Neutrophil (primary cell): ENCODE results near the gene AZU1.

Source experiments
- H3K27ac ChIP-seq: fragments of 200-600 bp; sonication (generic); 2 replicates; pipeline ENCODE4 v1.5.1; 2016; ENCODE audit warnings: mild to moderate bottlenecking, moderate library complexity
- H3K27me3 ChIP-seq: fragments of 200-600 bp; sonication (generic); 2 replicates; pipeline ENCODE4 v1.6.0; 2016; ENCODE audit warnings: mild to moderate bottlenecking
- H3K36me3 ChIP-seq: fragments of 200-600 bp; sonication (generic); 2 replicates; pipeline ENCODE4 v1.5.1; 2017
- H3K4me1 ChIP-seq, 2 experiments: fragments of 200-600 bp in 1 of 2; sonication (generic) in 1 of 2; 1 replicate in 1 of 2; 2 replicates in 1 of 2; pipeline versions ENCODE4 v1.5.1 to v1.6.1; 2013 to 2016; ENCODE audit warnings: low read depth in 1 of 2, low read length in 1 of 2, mild to moderate bottlenecking in 1 of 2, moderate library complexity in 1 of 2; ENCODE audit not compliant: control insufficient read depth in 1 of 2, insufficient read depth in 1 of 2
- H3K4me3 ChIP-seq, 2 experiments: fragments of 200-600 bp in 1 of 2; sonication (generic) in 1 of 2; 1 replicate in 1 of 2; 2 replicates in 1 of 2; pipeline ENCODE4 v1.5.1; 2013 to 2016; ENCODE audit warnings: low read depth in 1 of 2, low read length in 1 of 2, mild to moderate bottlenecking in 1 of 2, moderate library complexity in 1 of 2
- H3K9me3 ChIP-seq: fragments of 200-600 bp; sonication (generic); 2 replicates; pipeline ENCODE4 v1.5.1; 2016
- TF ChIP-seq, protein P1 (sequence below): fragments of 200-600 bp; sonication (generic); IDR thresholded peaks from 2 replicates; pipeline ENCODE4 v1.5.1; 2016; ENCODE audit warnings: antibody characterized with exemption

The AZU1 gene

DNA sequence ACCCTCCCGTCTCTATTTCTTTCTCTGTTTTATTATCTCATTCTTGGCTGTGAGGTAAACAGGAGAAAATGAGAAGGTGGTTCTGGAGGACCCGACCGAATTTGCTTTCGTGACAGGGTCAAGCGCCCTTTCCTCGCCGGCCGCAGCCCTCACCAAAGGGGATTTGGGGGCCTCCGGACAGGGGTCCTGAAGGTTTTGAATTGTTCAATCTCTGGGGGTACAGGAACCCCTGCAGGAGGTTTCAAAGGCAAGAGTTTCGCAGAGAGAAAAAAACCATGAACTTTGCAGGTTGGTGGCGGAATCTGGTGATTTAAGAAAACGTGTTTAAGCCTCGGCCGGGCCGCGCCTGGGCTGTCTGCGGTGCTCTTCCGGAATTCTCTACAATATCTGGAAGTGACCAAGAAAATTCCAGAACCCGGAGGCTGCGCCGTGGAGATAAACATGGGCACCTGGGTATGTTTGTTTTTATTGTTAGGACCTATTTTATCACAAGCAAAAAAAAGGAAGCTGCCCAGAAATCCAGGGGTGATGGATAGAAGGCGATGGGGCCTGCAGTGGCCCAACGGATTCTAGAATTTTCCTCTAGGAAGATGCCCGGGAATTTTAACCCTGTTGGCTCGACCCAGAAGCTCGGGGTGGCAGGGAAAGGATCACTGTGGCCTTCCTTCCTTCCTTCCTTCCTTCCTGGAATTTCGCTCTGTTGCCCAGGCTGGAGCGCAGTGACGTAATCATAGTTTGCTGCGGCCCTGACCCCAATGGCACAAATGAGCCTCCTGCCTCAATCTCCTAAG is 44.6 kb upstream of the AZU1 start:
- TF ChIP-seq, protein P1, sequence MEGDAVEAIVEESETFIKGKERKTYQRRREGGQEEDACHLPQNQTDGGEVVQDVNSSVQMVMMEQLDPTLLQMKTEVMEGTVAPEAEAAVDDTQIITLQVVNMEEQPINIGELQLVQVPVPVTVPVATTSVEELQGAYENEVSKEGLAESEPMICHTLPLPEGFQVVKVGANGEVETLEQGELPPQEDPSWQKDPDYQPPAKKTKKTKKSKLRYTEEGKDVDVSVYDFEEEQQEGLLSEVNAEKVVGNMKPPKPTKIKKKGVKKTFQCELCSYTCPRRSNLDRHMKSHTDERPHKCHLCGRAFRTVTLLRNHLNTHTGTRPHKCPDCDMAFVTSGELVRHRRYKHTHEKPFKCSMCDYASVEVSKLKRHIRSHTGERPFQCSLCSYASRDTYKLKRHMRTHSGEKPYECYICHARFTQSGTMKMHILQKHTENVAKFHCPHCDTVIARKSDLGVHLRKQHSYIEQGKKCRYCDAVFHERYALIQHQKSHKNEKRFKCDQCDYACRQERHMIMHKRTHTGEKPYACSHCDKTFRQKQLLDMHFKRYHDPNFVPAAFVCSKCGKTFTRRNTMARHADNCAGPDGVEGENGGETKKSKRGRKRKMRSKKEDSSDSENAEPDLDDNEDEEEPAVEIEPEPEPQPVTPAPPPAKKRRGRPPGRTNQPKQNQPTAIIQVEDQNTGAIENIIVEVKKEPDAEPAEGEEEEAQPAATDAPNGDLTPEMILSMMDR, result no peak
- Histone ChIP-seq H3K4me3 (no peak overlapping the region), H3K36me3 (no peaks in the 10 kb centered on the region), H3K27me3 (no peaks in the 10 kb centered on the region), H3K27ac (no peak overlapping the region), H3K4me1 (no peaks in the 10 kb centered on the region), H3K9me3 (no peaks in the 10 kb centered on the region)

DNA sequence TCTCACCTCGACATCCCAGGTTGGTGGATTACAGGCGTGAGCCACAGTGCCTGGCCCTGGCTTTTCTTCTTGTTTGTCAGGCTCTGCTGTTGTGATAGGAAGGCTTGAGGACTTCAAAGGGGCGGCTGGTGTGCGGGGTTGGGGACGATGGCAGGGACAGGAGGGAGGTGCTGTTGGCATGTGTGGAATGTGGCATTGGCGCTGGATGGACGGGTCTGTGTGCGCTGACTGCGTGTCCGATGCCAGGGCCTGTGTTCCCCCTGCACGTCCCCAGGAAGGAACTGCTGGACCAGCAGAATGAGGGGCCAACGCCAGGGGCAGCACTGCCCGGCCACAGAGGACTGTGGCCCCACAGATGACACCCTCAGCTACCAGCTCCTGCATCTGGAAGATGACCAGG is 43.1 kb upstream of the AZU1 start:
- H3K4me3 ChIP-seq, result no peak overlapping the region
- no peak overlapping the region for H3K27ac ChIP-seq
- TF ChIP-seq, protein P1, result no peak
- no peaks in the 10 kb centered on the region for H3K27me3 ChIP-seq
- peaks cover 10 to 11% of the 10 kb centered on the region in 2 experiments for H3K4me1 ChIP-seq
- H3K9me3 ChIP-seq, result no peaks in the 10 kb centered on the region
- H3K36me3 ChIP-seq, result no peaks in the 10 kb centered on the region

DNA sequence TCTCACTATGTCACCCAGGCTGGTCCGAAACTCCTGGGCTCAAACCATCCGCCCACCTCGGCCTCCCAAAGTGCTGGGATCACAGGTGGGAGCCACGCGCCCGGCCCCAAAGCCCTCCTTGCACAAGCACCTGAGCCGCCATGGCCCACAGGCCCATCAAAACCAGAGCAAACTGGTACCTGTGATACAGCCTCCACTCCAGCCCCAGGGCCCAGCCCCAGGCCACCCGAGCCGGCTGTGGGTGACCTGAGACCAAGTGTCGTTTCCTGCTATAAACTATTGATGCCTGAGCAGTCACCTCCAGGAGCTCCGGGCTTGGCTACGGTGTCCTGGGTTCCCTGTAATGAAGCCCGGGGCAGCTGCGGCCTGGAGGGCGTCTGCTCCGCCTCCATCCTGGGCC is 40.1 kb upstream of the AZU1 start:
- Histone ChIP-seq H3K27me3 (no peaks in the 10 kb centered on the region), H3K27ac (no peak overlapping the region), H3K9me3 (no peaks in the 10 kb centered on the region), H3K36me3 (no peaks in the 10 kb centered on the region), H3K4me3 (no peak overlapping the region), H3K4me1 (peaks cover 13% of the 10 kb centered on the region in 2 experiments)
- TF ChIP-seq, protein P1, result no peak

DNA sequence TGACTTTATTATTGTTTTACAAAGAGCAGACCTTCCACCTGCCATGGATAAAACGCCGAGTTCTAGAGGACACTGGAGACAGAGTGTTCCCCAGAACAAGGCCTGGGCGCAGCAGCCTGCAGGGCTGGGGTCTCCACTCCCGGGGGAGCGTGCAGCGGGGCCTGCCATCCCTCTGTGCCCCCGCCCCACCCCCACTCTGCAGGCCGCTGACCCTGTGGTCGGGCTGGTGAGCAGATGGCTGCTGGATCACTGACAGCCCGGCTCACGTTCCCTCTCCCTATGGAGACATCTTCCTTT is 39.0 kb upstream of the AZU1 start:
- Histone ChIP-seq H3K4me1 (peaks cover 13% of the 10 kb centered on the region in 2 experiments), H3K27ac (no peak overlapping the region), H3K27me3 (no peaks in the 10 kb centered on the region), H3K36me3 (no peaks in the 10 kb centered on the region), H3K4me3 (no peak overlapping the region), H3K9me3 (no peaks in the 10 kb centered on the region)
- TF ChIP-seq, protein P1, result no peak

DNA sequence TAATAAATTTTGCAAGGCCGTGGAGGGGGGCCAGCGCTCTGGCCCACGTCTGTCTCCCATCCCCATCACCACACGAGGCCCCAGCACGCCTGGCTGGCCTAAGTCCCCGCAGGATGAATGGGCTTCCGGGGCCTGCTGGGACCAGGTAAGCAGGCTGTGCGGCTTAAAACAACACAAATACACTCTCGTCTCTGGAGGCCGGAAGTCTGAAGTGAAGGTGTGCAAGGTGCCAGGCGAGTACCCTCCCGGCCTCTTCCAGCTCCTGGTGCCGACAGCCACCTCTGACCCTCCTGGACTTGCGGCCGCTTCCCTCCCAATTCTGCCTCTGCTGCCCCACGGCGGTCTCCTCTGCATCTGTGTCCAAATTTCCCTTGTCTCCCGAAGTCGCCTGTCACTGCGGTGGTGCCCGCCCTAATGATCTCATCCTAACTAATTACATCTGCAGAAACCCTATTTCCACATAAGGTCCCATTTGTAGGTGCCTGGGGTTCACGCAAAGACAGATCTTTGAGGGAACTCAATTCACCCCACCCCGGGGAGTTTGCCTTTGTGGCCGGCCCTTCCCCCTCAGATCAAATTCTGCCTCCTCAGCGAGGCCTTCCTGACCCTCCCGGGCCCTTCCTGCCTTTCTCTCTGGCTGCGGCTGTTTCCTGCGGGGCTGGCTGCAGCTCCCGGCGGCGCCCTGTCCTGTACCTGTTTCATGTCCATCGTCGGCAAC is 38.5 kb upstream of the AZU1 start:
- no peak overlapping the region for H3K4me3 ChIP-seq
- no peak overlapping the region for H3K27ac ChIP-seq
- H3K27me3 ChIP-seq, result no peaks in the 10 kb centered on the region

More for the DNA sequence above, 38.5 kb upstream of the AZU1 start:
- H3K36me3 ChIP-seq, result no peaks in the 10 kb centered on the region
- H3K9me3 ChIP-seq, result no peaks in the 10 kb centered on the region
- TF ChIP-seq, protein P1, result no peak
- H3K4me1 ChIP-seq, result peaks cover 13% of the 10 kb centered on the region in 2 experiments
